Fibroblast of skin of scalp (primary cell): Measurements from ENCODE around the gene PPP1R8.
"Not testable (repeated sequence)": the region's sequence is repeated elsewhere in the genome, so short reads cannot be mapped to it uniquely, and the experiment has no call there.

Experiments used
- DNase-seq: peaks from one replicate; pipeline ENCODE4 v3.0.0-alpha.2; 2013

The PPP1R8 gene

DNA sequence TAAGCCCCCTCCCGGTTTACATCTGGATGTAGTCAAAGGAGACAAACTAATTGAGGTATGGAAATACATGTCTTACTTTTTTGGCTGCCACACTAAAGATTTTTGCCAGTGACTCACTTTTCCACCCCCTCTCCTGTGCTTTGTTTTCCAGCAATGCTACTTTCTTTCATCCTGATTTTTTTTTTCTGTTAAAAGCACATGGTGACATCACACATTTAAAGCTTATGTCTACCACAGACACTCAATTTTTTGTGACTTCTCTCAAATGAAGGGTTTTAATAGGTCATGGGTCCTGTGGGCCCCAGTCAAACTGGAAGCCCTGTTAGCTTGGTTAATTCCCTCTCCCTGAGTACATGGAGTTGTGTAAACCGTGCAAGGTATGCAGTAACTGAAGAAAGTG lies 2.2 kb downstream of the PPP1R8 start:
- peak; percentile 28 for DNase-seq

GRCh38 chr1:27833470-27833869 lies 2.9 kb downstream of the PPP1R8 start:
- no peak for DNase-seq

- no peak for DNase-seq
These were observed 4.5 kb downstream of the PPP1R8 start for GRCh38 chr1:27835046-27835445.

DNA sequence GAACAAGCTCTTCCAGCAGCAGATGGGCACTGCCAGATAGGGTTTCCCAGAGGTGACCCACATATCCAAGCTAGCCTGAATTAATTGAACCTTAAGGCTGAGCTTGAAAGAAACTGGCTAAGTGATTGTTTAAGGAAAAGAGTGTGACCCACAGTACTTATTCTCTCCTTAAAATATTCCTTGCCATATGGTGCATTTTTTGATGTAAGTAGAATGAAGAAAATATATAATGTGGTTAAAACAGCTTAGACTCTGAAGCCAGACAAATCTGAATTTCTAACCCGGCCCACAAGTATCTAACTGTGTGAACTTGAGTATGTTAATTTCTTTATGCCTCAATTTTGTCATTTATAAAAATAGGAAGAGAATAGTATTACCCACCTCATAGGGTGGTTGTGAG lies 4.9 kb downstream of the PPP1R8 start:
- no peak for DNase-seq

DNA sequence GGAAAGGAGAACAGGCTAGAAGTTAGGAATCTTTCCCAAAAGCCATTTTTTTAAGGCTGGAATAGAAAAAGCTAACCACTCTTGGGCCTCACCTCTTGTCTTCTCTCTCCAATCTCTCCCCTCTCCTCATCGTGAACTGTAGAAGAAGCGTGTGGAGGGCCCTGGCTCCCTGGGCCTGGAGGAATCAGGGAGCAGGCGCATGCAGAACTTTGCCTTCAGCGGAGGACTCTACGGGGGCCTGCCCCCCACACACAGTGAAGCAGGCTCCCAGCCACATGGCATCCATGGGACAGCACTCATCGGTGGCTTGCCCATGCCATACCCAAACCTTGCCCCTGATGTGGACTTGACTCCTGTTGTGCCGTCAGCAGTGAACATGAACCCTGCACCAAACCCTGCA lies 19.4 kb downstream of the PPP1R8 start:
- no peak for DNase-seq

- no peak for DNase-seq
These were observed 24.5 kb downstream of the PPP1R8 start for GRCh38 chr1:27855085-27855484.

GRCh38 chr1:27856561-27857343 lies 26.2 kb downstream of the PPP1R8 start:
- no peak for DNase-seq

GRCh38 chr1:27857552-27857951 lies 27.0 kb downstream of the PPP1R8 start:
- not testable (repeated sequence) for DNase-seq

- DNase-seq, result peak; percentile 85
These were observed 27.7 kb downstream of the PPP1R8 start for GRCh38 chr1:27858072-27858948.

DNA sequence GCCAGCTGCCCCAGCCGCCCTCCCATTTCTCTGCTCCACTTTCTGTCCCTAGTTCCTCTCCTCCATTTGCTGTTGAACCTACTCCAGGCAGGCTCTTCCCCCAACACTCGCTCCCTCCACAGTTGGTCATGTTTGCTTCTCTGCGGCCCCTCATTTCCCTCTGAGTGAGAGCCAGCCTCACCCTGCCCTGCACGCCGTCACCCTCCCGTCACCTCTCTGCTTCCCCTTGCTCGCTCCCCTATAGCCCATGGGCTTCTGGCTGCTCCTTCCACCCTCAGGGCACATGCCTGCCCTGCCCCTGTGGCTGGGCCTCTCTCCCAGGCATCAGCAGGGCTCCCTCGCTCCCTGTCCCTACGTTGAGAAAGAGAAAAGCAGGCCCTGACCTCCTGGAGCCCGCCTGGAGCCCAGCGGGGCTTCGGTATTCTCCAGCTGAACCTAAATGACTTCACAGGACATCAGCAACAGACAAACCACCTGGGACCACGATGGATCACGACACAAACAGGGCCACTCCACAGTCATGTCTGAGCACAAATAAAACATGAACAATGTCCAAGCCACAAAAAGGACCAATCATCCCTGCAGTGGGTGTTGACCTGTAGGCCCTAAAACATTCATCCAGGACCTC lies 28.5 kb downstream of the PPP1R8 start:
- no peak for DNase-seq

DNA sequence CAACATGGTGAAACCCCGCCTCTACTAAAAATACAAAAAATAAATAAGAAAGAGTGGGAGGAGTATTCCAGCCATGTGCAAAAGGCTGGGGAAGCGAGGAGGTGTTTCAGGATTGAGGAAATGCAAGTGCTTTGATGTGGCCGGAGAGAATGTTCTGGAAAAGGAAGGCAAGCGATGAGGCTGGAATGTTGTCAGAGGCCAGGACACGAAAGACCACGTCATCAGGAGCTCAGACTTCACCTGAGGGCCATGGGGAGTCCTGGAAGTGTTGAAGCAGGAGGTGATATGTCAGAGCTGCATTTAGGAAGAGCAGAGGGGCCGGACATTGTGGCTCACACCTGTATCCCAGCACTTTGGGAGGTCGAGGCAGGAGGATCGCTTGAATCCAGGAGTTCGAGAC lies 30.9 kb downstream of the PPP1R8 start:
- DNase-seq, result no peak

- DNase-seq, result no peak
These were observed 31.4 kb downstream of the PPP1R8 start for GRCh38 chr1:27862004-27862403.

DNA sequence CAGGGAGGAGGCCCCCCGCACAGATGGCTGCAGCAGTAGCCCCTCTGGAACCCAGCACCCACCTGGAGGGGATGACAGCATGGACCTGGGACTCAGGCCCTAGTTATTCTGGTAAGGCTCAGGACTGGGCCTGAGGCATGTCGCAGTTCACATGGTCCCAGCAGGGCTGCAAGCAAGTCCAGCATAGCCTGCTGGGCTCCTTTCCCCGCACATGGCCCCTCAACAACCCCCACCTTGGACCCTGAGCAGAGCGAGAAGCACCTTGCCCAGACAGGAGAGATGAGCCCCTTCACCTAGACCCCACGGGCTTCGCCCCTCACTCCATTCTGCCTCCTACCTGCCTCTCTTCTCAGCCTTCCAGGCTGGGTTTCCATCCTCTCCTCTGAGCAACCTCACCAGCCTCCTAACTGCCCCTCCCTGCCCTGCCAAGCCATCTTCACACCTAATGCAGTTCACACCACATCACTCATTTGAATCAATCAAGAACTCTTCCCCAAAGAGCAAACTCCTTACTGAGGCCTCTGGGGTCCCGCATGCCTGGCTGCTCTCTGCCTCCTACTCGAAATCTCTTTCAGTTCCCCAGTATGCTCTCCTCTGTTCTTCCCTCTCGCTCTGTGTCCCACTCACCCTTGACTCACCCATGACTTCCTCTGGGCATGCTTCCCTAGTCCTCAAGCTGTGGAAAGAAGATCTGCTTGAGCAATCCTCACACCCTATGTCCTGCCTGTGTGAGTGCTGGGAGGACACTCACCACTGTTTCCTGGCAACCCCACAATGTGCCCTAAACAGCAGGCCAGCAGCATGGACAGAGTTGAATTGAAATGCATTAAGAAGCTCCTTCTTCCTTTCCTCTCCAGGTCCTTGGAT lies 32.3 kb downstream of the PPP1R8 start:
- DNase-seq, result peak; percentile 91

- DNase-seq, result no peak
These were observed 32.9 kb downstream of the PPP1R8 start for GRCh38 chr1:27863538-27863915.

- DNase-seq, result no peak
These were observed 33.8 kb downstream of the PPP1R8 start for GRCh38 chr1:27864264-27864895.

DNA sequence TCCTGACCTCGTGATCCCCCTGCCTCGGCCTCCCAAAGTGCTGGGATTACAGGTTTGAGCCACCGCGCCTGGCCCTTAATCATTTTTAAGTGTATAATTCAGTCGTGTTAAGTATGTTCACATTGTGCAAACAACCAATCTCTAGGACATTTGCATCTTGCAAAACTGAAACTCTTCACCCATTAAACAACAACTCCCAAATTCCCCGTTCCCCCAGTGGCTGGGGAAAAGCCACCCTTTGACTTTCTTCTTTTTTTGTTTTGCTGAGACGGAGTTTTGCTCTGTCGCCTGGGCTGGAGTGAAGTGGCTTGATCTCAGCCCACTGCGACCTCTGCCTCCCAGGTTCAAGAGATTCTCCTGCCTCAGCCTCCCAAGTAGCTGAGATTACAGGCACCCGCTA lies 35.2 kb downstream of the PPP1R8 start:
- DNase-seq, result no peak

GRCh38 chr1:27868556-27868931 lies 38.0 kb downstream of the PPP1R8 start:
- DNase-seq, result no peak

GRCh38 chr1:27868932-27869718 lies 38.5 kb downstream of the PPP1R8 start:
- DNase-seq, result no peak

- no peak for DNase-seq
These were observed 39.1 kb downstream of the PPP1R8 start for GRCh38 chr1:27869719-27870085.

DNA sequence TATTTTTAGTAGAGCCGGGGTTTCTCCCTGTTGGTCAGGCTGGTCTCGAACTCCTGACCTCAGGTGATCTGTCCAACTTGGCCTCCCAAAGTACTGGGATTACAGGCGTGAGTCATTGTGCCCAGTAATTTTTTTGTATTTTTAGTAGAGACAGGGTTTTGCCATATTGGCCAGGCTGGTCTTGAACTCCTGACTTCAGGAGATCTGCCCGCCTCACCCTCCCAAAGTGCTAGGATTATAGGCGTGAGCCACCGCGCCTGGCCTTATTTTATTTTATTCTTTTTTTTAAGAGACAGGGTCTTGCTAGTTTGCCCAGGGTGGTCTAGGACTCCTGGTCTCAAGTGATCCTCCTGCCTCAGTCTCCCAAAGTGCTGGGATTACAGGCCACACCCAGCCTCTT lies 40.5 kb downstream of the PPP1R8 start:
- not testable (repeated sequence) for DNase-seq
